Activated CD4-positive, alpha-beta T cell treated with anti-CD3 and anti-CD28 coated beads, Interleukin-2, Interleukin-4, amounts not matched to agents 100 ng/mL and 50 ng/mL, durations not matched to agents 16 hours and 8 hours (primary cell): ENCODE data around the gene DRAXIN.

ENCODE experiments used
- DNase-seq: peaks from one replicate; pipeline ENCODE4 v3.0.0-alpha.2; 2020; ENCODE audit warnings: low spot score

DRAXIN gene

GRCh38 chr1:11657654-11658053 lies 33.9 kb upstream of the DRAXIN start:
- no peak for DNase-seq

- no peak for DNase-seq
These were observed 33.0 kb upstream of the DRAXIN start for GRCh38 chr1:11658542-11658941.

- DNase-seq: no peak
These were observed 31.8 kb upstream of the DRAXIN start for GRCh38 chr1:11659748-11660147.

GRCh38 chr1:11661103-11661502 lies 30.4 kb upstream of the DRAXIN start:
- DNase-seq: no peak

- peak; percentile 68 for DNase-seq
These were observed 27.0 kb upstream of the DRAXIN start for GRCh38 chr1:11664336-11665065.

- no peak for DNase-seq
These were observed 23.0 kb upstream of the DRAXIN start for GRCh38 chr1:11668516-11668915.

GRCh38 chr1:11670747-11671146 lies 20.8 kb upstream of the DRAXIN start:
- DNase-seq: no peak

GRCh38 chr1:11671205-11671543 lies 20.3 kb upstream of the DRAXIN start:
- DNase-seq: no peak

- no peak for DNase-seq
These were observed 19.8 kb upstream of the DRAXIN start for GRCh38 chr1:11671544-11672286.

- DNase-seq: no peak
These were observed 18.3 kb upstream of the DRAXIN start for GRCh38 chr1:11673089-11673769.

GRCh38 chr1:11674488-11674887 lies 17.0 kb upstream of the DRAXIN start:
- DNase-seq: no peak

- no peak for DNase-seq
These were observed 16.2 kb upstream of the DRAXIN start for GRCh38 chr1:11675325-11675724.

- no peak for DNase-seq
These were observed 15.0 kb upstream of the DRAXIN start for GRCh38 chr1:11676386-11677103.

- no peak for DNase-seq
These were observed 13.1 kb upstream of the DRAXIN start for GRCh38 chr1:11678442-11678841.

- no peak for DNase-seq
These were observed 11.0 kb upstream of the DRAXIN start for GRCh38 chr1:11680270-11681070.

GRCh38 chr1:11681071-11681771 lies 10.3 kb upstream of the DRAXIN start, which contains the start of gene MAD2L2:
MAD2L2 (minus strand) TSS chr1:11681148; CDS start chr1:11680601, 547 bp downstream.
- peak; percentile 87 for DNase-seq

- no peak for DNase-seq
These were observed 9.2 kb upstream of the DRAXIN start for GRCh38 chr1:11682287-11682771.

GRCh38 chr1:11682799-11683198 lies 8.7 kb upstream of the DRAXIN start:
- DNase-seq: no peak

- DNase-seq: no peak
These were observed 7.4 kb upstream of the DRAXIN start for GRCh38 chr1:11684070-11684469.

- no peak for DNase-seq
These were observed 6.2 kb upstream of the DRAXIN start for GRCh38 chr1:11685210-11685752.
